Nephron (organoid): ENCODE results near the gene FSTL1.

ENCODE experiments used
- H3K27ac Mint-ChIP-seq, 3 experiments: 2 replicates each; pipeline ENCODE4 v1.8.0; 2020; ENCODE audit warnings: mixed read lengths in 3 of 3, mild to moderate bottlenecking in 2 of 3, moderate library complexity in 1 of 3
- H3K27me3 Mint-ChIP-seq: 2 replicates; pipeline ENCODE4 v1.8.0; 2021; ENCODE audit warnings: low read depth, mild to moderate bottlenecking, moderate library complexity, mixed read lengths
- H3K36me3 Mint-ChIP-seq: 2 replicates; pipeline ENCODE4 v1.8.0; 2020; ENCODE audit warnings: low read depth, mixed read lengths
- H3K4me1 Mint-ChIP-seq: 2 replicates; pipeline ENCODE4 v1.8.0; 2020; ENCODE audit warnings: mixed read lengths
- H3K4me3 Mint-ChIP-seq, 3 experiments: 2 replicates each; pipeline ENCODE4 v1.8.0; 2020; ENCODE audit warnings: mild to moderate bottlenecking in 3 of 3, mixed read lengths in 3 of 3, moderate library complexity in 2 of 3
- H3K9me3 Mint-ChIP-seq: 2 replicates; pipeline ENCODE4 v1.8.0; 2020; ENCODE audit warnings: mixed read lengths
- CTCF ChIP-seq, 3 experiments: fragments of 200-600 bp; sonication (generic); IDR thresholded peaks; one replicate each; pipeline ENCODE4 v1.5.0; 2021; ENCODE audit warnings: antibody characterized with exemption in 3 of 3; ENCODE audit not compliant: unreplicated experiment in 3 of 3

The FSTL1 gene

GRCh38 chr3:120370463-120370862, 80.3 kb downstream of the FSTL1 start:
- Mint-ChIP-seq H3K27me3 (no peaks in the 10 kb centered on the region), H3K27ac (no peak overlapping the region), H3K4me1 (no peaks in the 10 kb centered on the region), H3K36me3 (no peaks in the 10 kb centered on the region), H3K4me3 (no peak overlapping the region), H3K9me3 (peaks cover 3% of the 10 kb centered on the region)
- TF ChIP-seq CTCF (IDR thresholded peaks at IDR 0.05; ENCODE audit: unreplicated experiment in 3 of 3), result no peak

GRCh38 chr3:120369037-120369467, 81.7 kb downstream of the FSTL1 start:
- H3K4me3 Mint-ChIP-seq, result no peak overlapping the region
- no peaks in the 10 kb centered on the region for H3K27me3 Mint-ChIP-seq
- peaks cover 3% of the 10 kb centered on the region for H3K9me3 Mint-ChIP-seq
- peak overlapping the region in 1 of 3 experiments; percentile 90 for H3K27ac Mint-ChIP-seq
- no peaks in the 10 kb centered on the region for H3K36me3 Mint-ChIP-seq
- H3K4me1 Mint-ChIP-seq, result no peaks in the 10 kb centered on the region
- no peak for TF ChIP-seq CTCF (IDR thresholded peaks at IDR 0.05; ENCODE audit: unreplicated experiment in 3 of 3)

- Mint-ChIP-seq H3K36me3 (no peaks in the 10 kb centered on the region), H3K9me3 (peaks cover 3% of the 10 kb centered on the region), H3K4me3 (no peak overlapping the region), H3K4me1 (no peaks in the 10 kb centered on the region), H3K27me3 (no peaks in the 10 kb centered on the region), H3K27ac (peak overlapping the region in 1 of 3 experiments; percentile 90)
- TF ChIP-seq CTCF (IDR thresholded peaks at IDR 0.05; ENCODE audit: unreplicated experiment in 3 of 3), result no peak
Measured at GRCh38 chr3:120368172-120368571, 82.6 kb downstream of the FSTL1 start.

- Mint-ChIP-seq H3K4me1 (no peaks in the 10 kb centered on the region), H3K27me3 (no peaks in the 10 kb centered on the region), H3K27ac (no peak overlapping the region), H3K36me3 (no peaks in the 10 kb centered on the region), H3K4me3 (no peak overlapping the region), H3K9me3 (no peaks in the 10 kb centered on the region)
- TF ChIP-seq CTCF (IDR thresholded peaks at IDR 0.05; ENCODE audit: unreplicated experiment in 3 of 3), result no peak
Measured at GRCh38 chr3:120364821-120365220, 86.0 kb downstream of the FSTL1 start.

GRCh38 chr3:120364101-120364500, 86.7 kb downstream of the FSTL1 start:
- TF ChIP-seq CTCF (IDR thresholded peaks at IDR 0.05; ENCODE audit: unreplicated experiment in 3 of 3), result no peak
- Mint-ChIP-seq H3K36me3 (no peaks in the 10 kb centered on the region), H3K9me3 (no peaks in the 10 kb centered on the region), H3K27ac (no peak overlapping the region), H3K27me3 (no peaks in the 10 kb centered on the region), H3K4me1 (no peaks in the 10 kb centered on the region), H3K4me3 (no peak overlapping the region)

- Mint-ChIP-seq H3K36me3 (no peaks in the 10 kb centered on the region), H3K27ac (no peak overlapping the region), H3K9me3 (no peaks in the 10 kb centered on the region), H3K4me1 (no peaks in the 10 kb centered on the region), H3K27me3 (no peaks in the 10 kb centered on the region), H3K4me3 (no peak overlapping the region)
- TF ChIP-seq CTCF (IDR thresholded peaks at IDR 0.05; ENCODE audit: unreplicated experiment in 3 of 3), result no peak
Measured at GRCh38 chr3:120357807-120358206, 93.0 kb downstream of the FSTL1 start.
